ENCODE measurements around the gene OR2T27.
A peak's percentile ranks its signal among the peaks of the same experiment; 100 is the strongest.

OR2T27 gene

DNA sequence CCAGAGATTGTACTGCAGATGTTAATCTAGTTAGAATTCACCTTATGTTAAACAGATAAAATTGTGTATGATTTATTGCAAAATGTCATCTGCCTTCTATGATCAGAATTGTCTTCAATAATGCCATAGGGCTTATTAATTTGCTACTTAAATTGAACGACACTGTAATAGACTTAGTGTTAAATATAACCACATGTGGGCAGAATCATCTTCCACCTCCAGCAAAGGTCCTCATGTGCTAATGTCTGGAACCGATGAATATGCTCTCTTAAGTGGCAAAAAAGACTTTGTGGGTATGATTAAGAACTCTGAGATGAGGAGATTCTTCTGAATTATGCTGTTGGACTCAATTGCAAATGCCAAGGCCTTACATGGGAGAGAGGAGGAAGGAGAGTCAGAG lies 24.8 kb downstream of the OR2T27 start:
- H3K4me3 ChIP-seq (ENCODE audit: low read length) = no peak overlapping the region
- DNase-seq (ENCODE audit: low read depth) = no peak
- TF ChIP-seq CTCF (IDR thresholded peaks at IDR 0.05; ENCODE audit: insufficient read depth, low read depth, low read length, missing control alignments) = no peak

- DNase-seq (ENCODE audit: low read depth) = no peak
- TF ChIP-seq CTCF (IDR thresholded peaks at IDR 0.05; ENCODE audit: insufficient read depth, low read depth, low read length, missing control alignments) = no peak
- H3K4me3 ChIP-seq (ENCODE audit: low read length) = no peak overlapping the region
Observed at GRCh38 chr1:248627971-248628844, 27.1 kb downstream of the OR2T27 start.

DNA sequence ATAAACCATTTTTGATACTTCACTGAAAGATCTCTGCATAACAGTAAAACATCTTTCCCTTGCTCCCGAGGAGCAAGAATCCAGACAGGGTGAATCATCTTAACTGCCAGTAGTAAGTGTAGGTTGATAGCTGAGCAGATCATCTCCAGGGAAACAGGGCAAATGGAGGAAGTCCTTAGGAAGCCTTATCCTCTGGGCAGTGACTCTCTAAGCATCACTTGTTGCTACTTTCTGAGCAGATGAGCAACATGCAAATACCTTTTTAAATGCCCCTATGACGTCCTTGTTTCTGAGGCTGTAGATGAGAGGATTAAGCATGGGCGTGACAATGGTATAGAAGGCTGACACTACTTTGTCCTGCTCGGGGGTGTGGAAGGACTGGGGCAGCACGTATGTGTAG lies 29.4 kb downstream of the OR2T27 start:
- TF ChIP-seq CTCF (IDR thresholded peaks at IDR 0.05; ENCODE audit: insufficient read depth, low read depth, low read length, missing control alignments) = no peak
- no peak for DNase-seq (ENCODE audit: low read depth)

DNA sequence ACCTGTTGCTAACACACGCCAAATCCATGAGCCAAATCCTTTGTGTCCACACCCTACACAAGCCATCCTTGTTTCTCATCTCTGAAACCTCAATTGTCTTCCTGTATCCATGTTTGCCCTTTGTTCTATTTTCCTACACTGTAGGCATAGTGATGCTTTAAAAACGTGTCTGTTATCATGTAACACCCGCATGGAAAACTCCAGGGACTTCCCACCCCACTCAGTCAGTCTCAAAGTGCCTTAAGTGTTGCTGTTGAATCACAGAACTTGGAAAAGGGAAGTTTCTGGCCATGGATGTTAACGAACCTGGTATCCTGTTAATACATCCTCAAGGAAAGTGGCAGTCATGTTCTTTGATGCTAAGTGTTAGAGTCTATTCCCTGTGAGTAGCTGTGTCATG lies 30.2 kb downstream of the OR2T27 start:
- DNase-seq (ENCODE audit: low read depth) = no peak
- TF ChIP-seq CTCF (IDR thresholded peaks at IDR 0.05; ENCODE audit: insufficient read depth, low read depth, low read length, missing control alignments) = no peak
- no peak overlapping the region for H3K4me3 ChIP-seq (ENCODE audit: low read length)

More for the DNA sequence above, 29.4 kb downstream of the OR2T27 start:
- H3K4me3 ChIP-seq (ENCODE audit: low read length) = no peak overlapping the region

GRCh38 chr1:248622570-248623001 lies 32.7 kb downstream of the OR2T27 start:
- peak; percentile 44 for TF ChIP-seq CTCF (IDR thresholded peaks at IDR 0.05; ENCODE audit: insufficient read depth, low read depth, low read length, missing control alignments)
- H3K4me3 ChIP-seq (ENCODE audit: low read length) = no peak overlapping the region
- DNase-seq (ENCODE audit: low read depth) = peak; percentile 41

GRCh38 chr1:248621770-248622169 lies 33.6 kb downstream of the OR2T27 start:
- H3K4me3 ChIP-seq (ENCODE audit: low read length) = no peak overlapping the region
- TF ChIP-seq CTCF (IDR thresholded peaks at IDR 0.05; ENCODE audit: insufficient read depth, low read depth, low read length, missing control alignments) = no peak
- no peak for DNase-seq (ENCODE audit: low read depth)

GRCh38 chr1:248618878-248619277 lies 36.5 kb downstream of the OR2T27 start:
- peak; percentile 34 for TF ChIP-seq CTCF (IDR thresholded peaks at IDR 0.05; ENCODE audit: insufficient read depth, low read depth, low read length, missing control alignments)
- H3K4me3 ChIP-seq (ENCODE audit: low read length) = no peak overlapping the region
- DNase-seq (ENCODE audit: low read depth) = peak; percentile 32
